SKM-1 treated with dmso at 0.1 percent for 144 hours (cell line): ENCODE data around the gene GFRA4.

Source experiments
- DNase-seq: peaks from one replicate; lab custom pipeline; 2025; ENCODE audit not compliant: unreplicated experiment; lab: John Stamatoyannopoulos, UW

Gene GFRA4

GRCh38 chr20:3663031-3663701, at the start of gene GFRA4:
Gene GFRA4 (minus strand): TSS chr20:3663399. CDS start chr20:3663399, 0 bp downstream.
- no peak for DNase-seq

DNA sequence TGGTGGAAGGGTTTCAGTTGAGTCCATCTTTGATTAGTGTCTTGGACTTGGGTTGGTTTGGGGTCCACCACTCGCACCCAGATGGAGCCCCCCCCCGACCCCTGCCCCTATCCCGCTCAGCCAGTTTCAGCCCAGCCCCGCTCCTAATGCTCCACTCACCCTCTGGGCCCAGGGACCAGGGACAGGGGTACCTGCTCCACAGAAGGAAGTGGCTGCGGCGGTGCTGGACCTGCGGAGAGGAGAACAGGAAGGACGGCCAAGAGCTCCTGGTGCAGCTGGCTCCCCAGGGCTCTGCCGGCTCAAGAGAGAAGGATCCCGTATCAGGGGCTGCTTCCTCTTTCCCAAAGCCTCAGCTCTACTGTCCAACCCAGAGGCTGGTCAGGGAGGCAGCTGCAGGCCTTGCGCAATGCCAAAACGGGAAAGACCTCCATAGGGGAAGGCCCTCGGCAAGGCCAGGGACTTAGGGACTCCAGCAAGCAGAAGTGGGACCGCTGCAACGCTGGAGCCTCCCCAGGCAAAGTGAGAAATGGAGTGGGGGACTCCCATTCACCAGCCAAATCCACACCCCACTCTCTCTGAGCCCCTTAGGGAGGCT, 49.2 kb upstream of the GFRA4 start, which contains the start of gene SIGLEC1:
TSS of gene SIGLEC1 (minus strand) at position 322 of the 595 bp plus-strand sequence. CDS start 5,472 bp downstream, outside the sequence.
- peak; percentile 60 for DNase-seq

GRCh38 chr20:3711484-3711941, 48.3 kb upstream of the GFRA4 start:
- no peak for DNase-seq

DNA sequence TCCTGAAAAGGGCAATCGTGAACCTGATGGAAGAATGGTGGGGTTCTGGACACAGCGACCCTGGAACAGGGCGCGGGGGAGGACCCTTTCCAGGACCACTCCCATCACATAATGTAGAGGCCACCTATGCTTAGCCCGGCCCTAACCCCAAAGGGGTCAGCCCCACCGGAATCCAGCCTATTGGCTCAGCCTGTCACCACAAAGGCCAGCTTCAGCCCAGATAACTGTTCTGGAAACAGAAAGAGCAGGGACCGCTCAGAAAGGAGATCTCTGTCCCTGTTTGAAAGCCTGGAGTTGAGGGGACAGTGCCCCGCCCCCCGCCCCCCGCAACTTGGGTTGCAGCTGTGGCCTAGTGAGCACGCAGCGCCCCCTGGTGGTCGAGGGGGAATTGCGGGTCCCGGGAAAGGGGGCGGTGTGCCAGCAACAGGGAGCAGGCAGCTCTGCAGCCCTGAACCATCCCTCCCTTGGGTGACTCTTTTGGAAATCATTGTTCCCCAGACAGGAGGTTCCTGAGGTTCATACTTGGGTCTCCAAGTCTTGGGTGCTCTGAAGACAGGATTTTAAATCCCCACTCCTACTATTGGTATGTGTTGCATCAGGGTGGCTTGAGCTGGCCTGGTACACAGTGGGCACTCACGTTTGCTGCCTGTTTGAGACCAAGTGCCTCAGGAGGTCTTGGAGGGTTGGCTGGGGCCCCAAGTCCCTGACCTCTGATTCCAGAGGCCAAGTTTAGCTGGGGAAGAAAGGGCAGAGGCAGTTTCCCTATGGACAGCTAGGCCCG, 47.7 kb upstream of the GFRA4 start:
- DNase-seq, result no peak

GRCh38 chr20:3710011-3710466, 46.8 kb upstream of the GFRA4 start:
- no peak for DNase-seq

DNA sequence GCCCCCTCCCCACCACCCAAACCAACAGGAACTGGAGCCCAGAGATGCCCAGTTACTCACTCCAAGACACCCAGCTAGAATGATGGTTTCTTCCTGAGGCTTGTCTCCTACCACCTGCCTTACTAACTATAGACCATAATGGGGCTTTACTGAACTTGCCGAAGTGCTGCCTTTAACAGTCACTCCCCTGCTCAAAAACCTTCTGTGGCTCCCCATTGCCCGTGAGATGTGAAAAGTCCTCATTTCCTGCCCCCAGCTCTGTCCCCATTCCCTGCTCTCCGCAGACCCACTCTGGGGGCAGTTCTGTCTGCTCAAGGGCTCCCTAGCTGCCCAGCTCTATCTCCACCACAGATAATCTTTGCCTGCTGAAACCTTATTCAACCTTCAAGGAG, 44.3 kb upstream of the GFRA4 start:
- no peak for DNase-seq

DNA sequence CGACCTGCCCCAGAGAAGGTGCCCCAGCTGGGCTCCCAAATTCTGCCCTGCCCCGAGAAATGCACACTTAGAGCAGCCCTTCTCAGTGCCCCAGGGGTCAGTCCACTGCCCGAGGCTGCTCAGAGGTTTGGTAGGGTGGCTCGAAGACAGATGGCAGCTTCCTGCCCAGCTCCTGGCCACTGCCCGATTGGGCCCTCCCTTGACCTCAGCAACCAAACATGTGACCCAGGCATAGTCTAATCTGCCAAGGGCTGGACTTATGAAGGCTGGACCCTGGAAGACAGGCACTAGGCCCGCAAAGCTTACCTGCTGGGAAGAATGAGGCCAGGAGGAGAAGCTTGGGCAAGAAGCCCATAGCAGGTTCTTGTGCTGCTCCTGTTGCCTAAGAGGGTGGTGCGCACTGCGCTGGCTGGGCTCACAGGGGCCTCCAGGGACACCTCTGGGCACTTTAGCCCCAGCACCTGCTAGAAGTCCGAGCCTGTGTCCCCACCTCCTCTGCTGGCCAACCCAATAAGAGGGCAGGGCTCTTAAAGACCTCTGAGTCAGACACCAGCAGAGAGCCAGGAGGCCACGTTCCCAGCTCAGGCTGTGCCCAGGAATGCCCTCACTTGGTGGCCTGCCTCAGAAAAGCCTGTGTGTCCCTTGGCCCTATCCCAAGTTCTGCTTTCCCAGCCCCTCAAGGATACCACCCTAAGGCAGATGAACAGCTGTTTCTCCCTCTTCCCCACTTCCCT, 43.7 kb upstream of the GFRA4 start:
- no peak for DNase-seq

DNA sequence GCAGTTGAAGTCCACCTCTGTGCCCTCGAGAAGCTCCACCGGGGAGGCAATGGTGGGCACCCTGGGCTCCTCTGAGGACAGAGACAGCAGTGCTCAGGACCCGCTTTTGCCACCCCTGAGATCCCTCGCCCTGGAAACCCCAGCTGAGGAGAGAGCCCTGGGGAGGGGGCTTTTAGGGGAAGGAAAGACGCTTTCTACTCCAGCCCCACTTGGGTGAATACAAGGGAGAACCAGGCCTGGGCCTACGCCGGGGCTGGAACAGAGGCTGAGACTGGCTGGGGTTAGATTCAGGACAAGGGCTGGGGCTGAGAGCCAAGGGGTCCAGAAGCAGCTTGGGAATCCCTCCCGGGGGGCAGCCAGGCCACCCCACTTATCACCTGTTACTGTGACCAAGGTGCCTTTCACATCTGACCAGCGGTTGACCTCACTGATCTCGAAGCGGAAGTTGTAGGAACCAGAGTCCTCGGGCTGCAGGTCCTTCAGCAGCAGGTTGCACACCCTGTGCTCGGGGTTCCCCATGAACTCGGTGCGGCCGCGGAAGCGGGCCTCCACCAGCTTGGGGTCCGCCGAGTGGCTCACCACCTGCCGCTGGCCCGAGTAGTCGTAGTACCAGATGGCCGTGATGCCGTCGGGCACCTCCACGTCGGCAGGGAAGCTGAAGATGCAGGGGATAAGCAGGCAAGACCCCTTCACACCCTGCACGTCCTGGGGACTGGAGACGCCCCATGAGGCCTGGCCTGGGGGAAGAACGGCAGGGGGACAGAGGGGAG, 43.0 kb upstream of the GFRA4 start:
- DNase-seq, result no peak

GRCh38 chr20:3705491-3705969, 42.3 kb upstream of the GFRA4 start:
- DNase-seq, result no peak

GRCh38 chr20:3704087-3704486, 40.9 kb upstream of the GFRA4 start:
- DNase-seq, result no peak

DNA sequence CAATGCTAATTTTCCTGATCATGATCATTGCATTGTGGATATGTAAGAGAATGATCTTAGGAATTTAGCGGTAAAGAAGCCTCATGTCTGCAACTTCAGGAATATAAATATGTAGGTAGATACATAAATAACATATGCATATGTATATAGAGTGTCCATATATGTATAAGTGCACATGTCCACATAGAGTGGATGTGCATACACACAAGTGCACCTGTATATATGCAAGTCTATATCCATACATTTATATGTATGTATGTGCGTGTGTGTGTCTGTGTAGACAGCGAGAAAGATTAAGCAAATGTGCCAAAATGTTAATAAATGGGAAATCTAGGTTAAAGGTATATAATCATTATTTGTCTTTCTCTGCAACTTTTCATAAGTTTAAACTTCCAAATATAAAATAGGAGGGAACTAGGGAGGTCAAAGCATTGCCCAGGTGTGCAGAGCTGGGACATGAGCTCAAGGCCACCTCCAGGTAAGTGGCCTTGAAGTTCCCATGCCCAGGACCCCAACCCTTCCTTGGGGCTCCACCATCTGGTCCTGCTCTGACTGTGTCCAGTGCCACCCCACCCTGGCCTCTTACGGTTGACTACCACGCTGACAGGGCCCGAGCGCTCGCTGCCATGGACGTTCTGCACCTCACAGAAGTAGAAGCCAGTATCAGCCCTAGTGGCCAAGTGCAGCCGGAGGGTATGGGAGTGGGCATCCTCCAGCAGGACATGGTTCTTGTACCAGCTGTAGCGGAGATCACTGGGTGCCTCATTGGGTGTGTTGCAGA, 39.6 kb upstream of the GFRA4 start:
- no peak for DNase-seq

DNA sequence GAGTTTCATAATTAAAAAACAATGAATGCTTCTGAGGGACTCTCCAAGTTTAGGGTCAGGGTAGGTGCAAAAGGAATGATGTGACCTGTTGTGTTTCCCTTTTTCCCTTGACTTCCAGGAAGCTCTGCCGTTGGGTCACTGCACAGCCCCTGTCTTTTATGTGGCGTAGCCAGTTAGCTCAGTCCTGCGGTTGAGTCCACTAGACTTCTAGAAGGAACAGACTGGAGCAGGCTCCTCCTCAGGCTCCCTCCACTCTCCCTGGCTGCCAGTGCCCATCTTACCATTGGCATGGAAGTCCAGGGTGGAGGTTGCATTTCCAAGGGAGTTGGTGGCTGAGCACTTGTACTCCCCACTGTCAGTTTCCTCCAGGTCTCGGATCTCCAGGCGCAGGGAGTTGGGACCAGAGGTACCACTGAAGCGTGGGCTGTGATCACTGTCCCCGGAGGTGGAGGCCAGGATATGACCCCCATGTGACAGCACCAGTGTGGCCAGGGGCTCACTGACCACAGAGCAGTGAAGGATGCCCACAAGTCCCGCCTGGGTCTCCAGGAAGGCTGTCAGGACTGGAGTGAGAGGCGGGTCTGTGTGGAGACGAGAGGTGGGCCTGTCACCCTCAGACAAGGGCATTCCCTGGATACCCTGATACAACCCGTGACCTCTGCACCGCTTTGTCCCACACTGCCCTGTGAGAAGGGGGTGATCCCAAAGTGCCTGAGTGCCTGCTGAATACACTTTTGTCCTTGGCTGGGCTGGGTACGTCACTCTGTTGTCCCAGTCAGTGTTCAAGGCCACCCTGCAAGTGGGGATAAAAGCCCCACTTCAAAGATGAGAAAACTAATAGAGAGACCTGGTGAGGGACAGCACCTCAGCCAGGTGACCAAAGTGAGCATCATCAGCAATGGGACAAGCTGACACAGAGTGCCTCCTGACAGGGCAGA, 38.1 kb upstream of the GFRA4 start:
- no peak for DNase-seq

GRCh38 chr20:3699037-3699436, 35.8 kb upstream of the GFRA4 start:
- DNase-seq, result no peak

DNA sequence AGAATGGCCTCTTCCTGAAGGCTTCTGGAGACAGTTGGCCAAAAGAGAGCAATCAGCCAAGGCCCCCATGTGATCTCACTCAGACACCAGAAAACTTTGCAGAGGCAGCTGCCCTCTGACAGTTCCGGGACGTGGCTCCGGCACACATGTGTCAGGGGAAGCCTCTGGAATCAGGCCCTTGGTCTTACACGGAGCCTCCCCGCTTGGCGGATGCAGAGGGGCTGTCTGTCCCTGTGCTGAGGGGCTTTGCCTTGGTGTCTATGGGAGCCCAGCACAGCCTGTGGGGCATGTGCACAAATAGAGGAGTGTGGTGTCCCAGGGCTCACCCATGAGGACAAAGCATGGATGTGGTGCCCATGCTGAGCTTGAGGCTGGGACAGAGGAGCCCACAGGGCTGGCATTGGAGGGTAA, 35.4 kb upstream of the GFRA4 start:
- no peak for DNase-seq

GRCh38 chr20:3697588-3698305, 34.5 kb upstream of the GFRA4 start:
- DNase-seq, result no peak

DNA sequence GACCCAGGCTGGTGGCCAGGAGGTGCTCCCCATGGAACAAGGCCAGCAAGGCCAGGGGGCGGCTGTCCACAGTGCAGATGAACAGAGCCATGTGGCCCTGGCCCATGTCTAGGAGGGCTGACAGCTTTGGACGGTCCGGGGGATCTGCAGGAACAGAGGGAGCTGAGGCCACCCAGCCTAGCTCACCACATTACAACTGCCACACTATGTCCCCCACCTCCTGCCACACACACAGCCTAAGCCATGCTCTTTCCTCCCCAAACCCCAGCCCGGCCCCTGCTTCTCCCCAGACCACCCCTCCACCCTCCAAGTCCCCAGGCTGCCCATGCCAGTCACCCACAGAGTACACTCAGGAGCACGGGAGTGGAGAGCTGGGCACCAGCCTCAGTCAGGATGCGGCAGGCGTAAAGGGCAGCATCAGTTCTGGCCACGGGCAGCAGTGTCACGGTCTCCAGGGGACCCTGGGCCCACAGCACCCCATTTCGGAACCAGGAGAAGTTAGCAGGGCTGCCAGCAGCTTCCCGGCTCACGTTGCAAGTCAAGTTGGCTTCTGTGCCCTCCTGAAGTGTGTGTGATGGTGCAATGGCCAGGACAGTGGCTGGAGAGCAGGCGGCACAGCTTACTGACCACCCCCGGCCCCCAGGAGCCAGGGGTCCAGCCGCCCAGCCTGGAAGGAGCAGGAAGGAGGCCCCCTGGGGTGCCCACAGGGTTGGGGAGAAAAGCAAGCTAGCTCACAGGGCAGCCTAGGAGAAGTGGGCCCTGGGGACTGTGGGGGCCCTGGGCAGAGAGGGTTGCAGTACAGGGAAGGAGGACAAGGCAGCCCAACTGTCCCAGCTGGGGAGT, 33.8 kb upstream of the GFRA4 start:
- DNase-seq, result no peak

DNA sequence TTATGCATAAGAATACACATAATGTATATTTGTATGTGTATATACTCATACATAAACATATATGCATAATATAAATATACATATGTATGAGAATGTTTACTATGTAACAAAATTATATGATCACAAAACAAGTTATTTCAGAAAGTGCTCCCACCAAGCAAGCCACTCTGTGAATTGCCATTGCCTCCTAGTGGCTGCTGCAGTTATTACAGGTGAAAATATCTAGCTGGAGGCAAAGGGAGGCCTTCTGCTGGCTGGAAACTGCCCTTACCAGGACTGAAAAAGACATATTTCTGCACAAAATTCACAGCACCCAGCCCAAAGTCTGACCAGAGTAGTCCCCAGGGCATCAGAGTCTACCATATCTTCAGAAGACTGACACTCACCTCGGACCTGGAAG, 33.0 kb upstream of the GFRA4 start:
- no peak for DNase-seq
